Measurements from ENCODE around the gene TENM4.

TENM4 gene

GRCh38 chr11:79159657-79160450 lies 281.0 kb downstream of the TENM4 start:
- no peak overlapping the region for H3K4me3 ChIP-seq (ENCODE audit: low read length in 2 of 2)
- H3K4me1 ChIP-seq (ENCODE audit: control insufficient read depth in 2 of 2, insufficient read depth in 2 of 2, low read length in 2 of 2), result no peaks in the 10 kb centered on the region
- H3K27me3 ChIP-seq (ENCODE audit: control insufficient read depth in 2 of 2, insufficient read depth in 2 of 2, low read length in 2 of 2), result no peaks in the 10 kb centered on the region
- no peaks in the 10 kb centered on the region for H3K36me3 ChIP-seq (ENCODE audit: control insufficient read depth in 2 of 2, insufficient read depth in 2 of 2, low read length in 2 of 2)
- no peak overlapping the region for H3K27ac ChIP-seq (ENCODE audit: low read depth in 2 of 2, low read length in 2 of 2)
- H3K9me3 ChIP-seq (ENCODE audit: control insufficient read depth in 2 of 2, low read length in 2 of 2), result no peaks in the 10 kb centered on the region
- H3K9ac ChIP-seq (ENCODE audit: low read depth in 1 of 2, low read length in 2 of 2), result no peak overlapping the region

GRCh38 chr11:79157738-79158137 lies 283.1 kb downstream of the TENM4 start:
- Histone ChIP-seq H3K4me1 (ENCODE audit: control insufficient read depth in 2 of 2, insufficient read depth in 2 of 2, low read length in 2 of 2) (no peaks in the 10 kb centered on the region), H3K36me3 (ENCODE audit: control insufficient read depth in 2 of 2, insufficient read depth in 2 of 2, low read length in 2 of 2) (no peaks in the 10 kb centered on the region), H3K27me3 (ENCODE audit: control insufficient read depth in 2 of 2, insufficient read depth in 2 of 2, low read length in 2 of 2) (no peaks in the 10 kb centered on the region), H3K9me3 (ENCODE audit: control insufficient read depth in 2 of 2, low read length in 2 of 2) (no peaks in the 10 kb centered on the region), H3K27ac (ENCODE audit: low read depth in 2 of 2, low read length in 2 of 2) (no peak overlapping the region), H3K9ac (ENCODE audit: low read depth in 1 of 2, low read length in 2 of 2) (no peak overlapping the region), H3K4me3 (ENCODE audit: low read length in 2 of 2) (no peak overlapping the region)

GRCh38 chr11:79156031-79156430 lies 284.8 kb downstream of the TENM4 start:
- Histone ChIP-seq H3K4me1 (ENCODE audit: control insufficient read depth in 2 of 2, insufficient read depth in 2 of 2, low read length in 2 of 2) (no peaks in the 10 kb centered on the region), H3K9ac (ENCODE audit: low read depth in 1 of 2, low read length in 2 of 2) (no peak overlapping the region), H3K4me3 (ENCODE audit: low read length in 2 of 2) (no peak overlapping the region), H3K27ac (ENCODE audit: low read depth in 2 of 2, low read length in 2 of 2) (no peak overlapping the region), H3K9me3 (ENCODE audit: control insufficient read depth in 2 of 2, low read length in 2 of 2) (no peaks in the 10 kb centered on the region), H3K36me3 (ENCODE audit: control insufficient read depth in 2 of 2, insufficient read depth in 2 of 2, low read length in 2 of 2) (no peaks in the 10 kb centered on the region), H3K27me3 (ENCODE audit: control insufficient read depth in 2 of 2, insufficient read depth in 2 of 2, low read length in 2 of 2) (no peaks in the 10 kb centered on the region)

- H3K27ac ChIP-seq (ENCODE audit: low read depth in 2 of 2, low read length in 2 of 2), result no peak overlapping the region
- H3K4me1 ChIP-seq (ENCODE audit: control insufficient read depth in 2 of 2, insufficient read depth in 2 of 2, low read length in 2 of 2), result no peaks in the 10 kb centered on the region
- H3K9me3 ChIP-seq (ENCODE audit: control insufficient read depth in 2 of 2, low read length in 2 of 2), result no peaks in the 10 kb centered on the region
These were observed 285.6 kb downstream of the TENM4 start for GRCh38 chr11:79155237-79155636.

GRCh38 chr11:79152511-79152910 lies 288.3 kb downstream of the TENM4 start:
- H3K27ac ChIP-seq (ENCODE audit: low read depth in 2 of 2, low read length in 2 of 2), result no peak overlapping the region

More at GRCh38 chr11:79155237-79155636, 285.6 kb downstream of the TENM4 start:
- Histone ChIP-seq H3K9ac (ENCODE audit: low read depth in 1 of 2, low read length in 2 of 2) (no peak overlapping the region), H3K4me3 (ENCODE audit: low read length in 2 of 2) (no peak overlapping the region), H3K36me3 (ENCODE audit: control insufficient read depth in 2 of 2, insufficient read depth in 2 of 2, low read length in 2 of 2) (no peaks in the 10 kb centered on the region), H3K27me3 (ENCODE audit: control insufficient read depth in 2 of 2, insufficient read depth in 2 of 2, low read length in 2 of 2) (no peaks in the 10 kb centered on the region)

GRCh38 chr11:79151396-79151795 lies 289.4 kb downstream of the TENM4 start:
- H3K4me3 ChIP-seq (ENCODE audit: low read length in 2 of 2), result no peak overlapping the region
- H3K9ac ChIP-seq (ENCODE audit: low read depth in 1 of 2, low read length in 2 of 2), result no peak overlapping the region
- H3K9me3 ChIP-seq (ENCODE audit: control insufficient read depth in 2 of 2, low read length in 2 of 2), result no peaks in the 10 kb centered on the region
- H3K27me3 ChIP-seq (ENCODE audit: control insufficient read depth in 2 of 2, insufficient read depth in 2 of 2, low read length in 2 of 2), result no peaks in the 10 kb centered on the region
- H3K36me3 ChIP-seq (ENCODE audit: control insufficient read depth in 2 of 2, insufficient read depth in 2 of 2, low read length in 2 of 2), result no peaks in the 10 kb centered on the region
- no peak overlapping the region for H3K27ac ChIP-seq (ENCODE audit: low read depth in 2 of 2, low read length in 2 of 2)
- H3K4me1 ChIP-seq (ENCODE audit: control insufficient read depth in 2 of 2, insufficient read depth in 2 of 2, low read length in 2 of 2), result no peaks in the 10 kb centered on the region

More at GRCh38 chr11:79152511-79152910, 288.3 kb downstream of the TENM4 start:
- H3K4me1 ChIP-seq (ENCODE audit: control insufficient read depth in 2 of 2, insufficient read depth in 2 of 2, low read length in 2 of 2), result no peaks in the 10 kb centered on the region
- H3K36me3 ChIP-seq (ENCODE audit: control insufficient read depth in 2 of 2, insufficient read depth in 2 of 2, low read length in 2 of 2), result no peaks in the 10 kb centered on the region
- H3K27me3 ChIP-seq (ENCODE audit: control insufficient read depth in 2 of 2, insufficient read depth in 2 of 2, low read length in 2 of 2), result no peaks in the 10 kb centered on the region
- no peak overlapping the region for H3K9ac ChIP-seq (ENCODE audit: low read depth in 1 of 2, low read length in 2 of 2)
- no peaks in the 10 kb centered on the region for H3K9me3 ChIP-seq (ENCODE audit: control insufficient read depth in 2 of 2, low read length in 2 of 2)
- no peak overlapping the region for H3K4me3 ChIP-seq (ENCODE audit: low read length in 2 of 2)

GRCh38 chr11:79150966-79151365 lies 289.9 kb downstream of the TENM4 start:
- Histone ChIP-seq H3K27me3 (ENCODE audit: control insufficient read depth in 2 of 2, insufficient read depth in 2 of 2, low read length in 2 of 2) (no peaks in the 10 kb centered on the region), H3K27ac (ENCODE audit: low read depth in 2 of 2, low read length in 2 of 2) (no peak overlapping the region)

GRCh38 chr11:79150320-79150719 lies 290.5 kb downstream of the TENM4 start:
- H3K27ac ChIP-seq (ENCODE audit: low read depth in 2 of 2, low read length in 2 of 2), result no peak overlapping the region
- H3K36me3 ChIP-seq (ENCODE audit: control insufficient read depth in 2 of 2, insufficient read depth in 2 of 2, low read length in 2 of 2), result no peaks in the 10 kb centered on the region
- no peak overlapping the region for H3K4me3 ChIP-seq (ENCODE audit: low read length in 2 of 2)
- H3K27me3 ChIP-seq (ENCODE audit: control insufficient read depth in 2 of 2, insufficient read depth in 2 of 2, low read length in 2 of 2), result no peaks in the 10 kb centered on the region
- H3K9me3 ChIP-seq (ENCODE audit: control insufficient read depth in 2 of 2, low read length in 2 of 2), result no peaks in the 10 kb centered on the region
- no peaks in the 10 kb centered on the region for H3K4me1 ChIP-seq (ENCODE audit: control insufficient read depth in 2 of 2, insufficient read depth in 2 of 2, low read length in 2 of 2)
- no peak overlapping the region for H3K9ac ChIP-seq (ENCODE audit: low read depth in 1 of 2, low read length in 2 of 2)

More at GRCh38 chr11:79150966-79151365, 289.9 kb downstream of the TENM4 start:
- Histone ChIP-seq H3K9ac (ENCODE audit: low read depth in 1 of 2, low read length in 2 of 2) (no peak overlapping the region), H3K36me3 (ENCODE audit: control insufficient read depth in 2 of 2, insufficient read depth in 2 of 2, low read length in 2 of 2) (no peaks in the 10 kb centered on the region), H3K4me3 (ENCODE audit: low read length in 2 of 2) (no peak overlapping the region), H3K9me3 (ENCODE audit: control insufficient read depth in 2 of 2, low read length in 2 of 2) (no peaks in the 10 kb centered on the region), H3K4me1 (ENCODE audit: control insufficient read depth in 2 of 2, insufficient read depth in 2 of 2, low read length in 2 of 2) (no peaks in the 10 kb centered on the region)

- Histone ChIP-seq H3K9me3 (ENCODE audit: control insufficient read depth in 2 of 2, low read length in 2 of 2) (no peaks in the 10 kb centered on the region), H3K36me3 (ENCODE audit: control insufficient read depth in 2 of 2, insufficient read depth in 2 of 2, low read length in 2 of 2) (no peaks in the 10 kb centered on the region), H3K4me1 (ENCODE audit: control insufficient read depth in 2 of 2, insufficient read depth in 2 of 2, low read length in 2 of 2) (no peaks in the 10 kb centered on the region), H3K4me3 (ENCODE audit: low read length in 2 of 2) (no peak overlapping the region), H3K9ac (ENCODE audit: low read depth in 1 of 2, low read length in 2 of 2) (no peak overlapping the region), H3K27ac (ENCODE audit: low read depth in 2 of 2, low read length in 2 of 2) (no peak overlapping the region), H3K27me3 (ENCODE audit: control insufficient read depth in 2 of 2, insufficient read depth in 2 of 2, low read length in 2 of 2) (no peaks in the 10 kb centered on the region)
These were observed 293.1 kb downstream of the TENM4 start for GRCh38 chr11:79147731-79148130.

- Histone ChIP-seq H3K4me1 (ENCODE audit: control insufficient read depth in 2 of 2, insufficient read depth in 2 of 2, low read length in 2 of 2) (no peaks in the 10 kb centered on the region), H3K9me3 (ENCODE audit: control insufficient read depth in 2 of 2, low read length in 2 of 2) (no peaks in the 10 kb centered on the region), H3K36me3 (ENCODE audit: control insufficient read depth in 2 of 2, insufficient read depth in 2 of 2, low read length in 2 of 2) (no peaks in the 10 kb centered on the region), H3K9ac (ENCODE audit: low read depth in 1 of 2, low read length in 2 of 2) (no peak overlapping the region), H3K27me3 (ENCODE audit: control insufficient read depth in 2 of 2, insufficient read depth in 2 of 2, low read length in 2 of 2) (no peaks in the 10 kb centered on the region), H3K4me3 (ENCODE audit: low read length in 2 of 2) (no peak overlapping the region), H3K27ac (ENCODE audit: low read depth in 2 of 2, low read length in 2 of 2) (no peak overlapping the region)
These were observed 293.8 kb downstream of the TENM4 start for GRCh38 chr11:79147011-79147410.

All from mucosa of rectum (tissue), 2 donors.